Astrocyte (in vitro differentiated cells and primary cell): ENCODE results near the gene RGS16. TPM values are rescaled to one million over a fixed set of nuclear protein-coding genes. Genes with fewer than 3 reads are reported as not detected.

Source experiments
- DNase-seq: peaks from one replicate; pipeline ENCODE4 v3.0.0-alpha.2; 2010; ENCODE audit warnings: low read depth
- FAIRE-seq: peaks from 2 replicates; lab custom pipeline; 2011; peaks lifted over from hg19 to GRCh38; lab: Jason Lieb, UNC
- H2AFZ ChIP-seq: 2 replicates; pipeline ENCODE4 v1.6.0; 2012; ENCODE audit warnings: low read depth, low read length, inconsistent platforms
- H3K27ac ChIP-seq: 2 replicates; pipeline ENCODE4 v1.5.1; 2011; ENCODE audit warnings: low read depth, low read length, inconsistent platforms
- H3K27me3 ChIP-seq: 2 replicates; pipeline ENCODE4 v1.6.0; 2011; ENCODE audit warnings: low read length, inconsistent platforms; ENCODE audit not compliant: insufficient read depth
- H3K36me3 ChIP-seq: 2 replicates; pipeline ENCODE4 v1.5.1; 2011; ENCODE audit warnings: low read length, inconsistent platforms; ENCODE audit not compliant: insufficient read depth
- H3K4me1 ChIP-seq: 2 replicates; pipeline ENCODE4 v1.5.1; 2011; ENCODE audit warnings: low read length, inconsistent platforms; ENCODE audit not compliant: insufficient read depth
- H3K4me2 ChIP-seq: 2 replicates; pipeline ENCODE4 v1.6.0; 2012; ENCODE audit warnings: low read length, inconsistent platforms
- H3K4me3 ChIP-seq: 2 replicates; pipeline ENCODE4 v1.5.1; 2011; ENCODE audit warnings: low read depth, mild to moderate bottlenecking, low read length, inconsistent platforms; ENCODE audit not compliant: insufficient read depth
- H3K79me2 ChIP-seq: 2 replicates; pipeline ENCODE4 v1.6.0; 2012; ENCODE audit warnings: mild to moderate bottlenecking, low read length, inconsistent platforms; ENCODE audit not compliant: insufficient read depth
- H3K9ac ChIP-seq: 2 replicates; pipeline ENCODE4 v1.6.0; 2012; ENCODE audit warnings: mild to moderate bottlenecking, low read length, inconsistent platforms
- H3K9me3 ChIP-seq: 2 replicates; pipeline ENCODE4 v1.5.1; 2012; ENCODE audit warnings: low read depth, mild to moderate bottlenecking, low read length, inconsistent platforms; ENCODE audit not compliant: insufficient read depth
- H4K20me1 ChIP-seq: 2 replicates; pipeline ENCODE4 v1.6.0; 2012; ENCODE audit warnings: low read length, inconsistent platforms; ENCODE audit not compliant: insufficient read depth
- H3K27ac Mint-ChIP-seq: one replicate; pipeline ENCODE4 v1.8.0; 2021; ENCODE audit warnings: mild to moderate bottlenecking, mixed read lengths; ENCODE audit not compliant: unreplicated experiment
- H3K27me3 Mint-ChIP-seq: one replicate; pipeline ENCODE4 v1.8.0; 2021; ENCODE audit warnings: low read depth, mixed read lengths; ENCODE audit not compliant: unreplicated experiment
- H3K36me3 Mint-ChIP-seq: one replicate; pipeline ENCODE4 v1.8.0; 2021; ENCODE audit warnings: low read depth, mixed read lengths; ENCODE audit not compliant: unreplicated experiment
- H3K4me1 Mint-ChIP-seq: one replicate; pipeline ENCODE4 v1.8.0; 2021; ENCODE audit warnings: low read depth, mixed read lengths; ENCODE audit not compliant: unreplicated experiment
- H3K4me3 Mint-ChIP-seq: one replicate; pipeline ENCODE4 v1.8.0; 2021; ENCODE audit warnings: mild to moderate bottlenecking, moderate library complexity, mixed read lengths; ENCODE audit not compliant: unreplicated experiment
- H3K9me3 Mint-ChIP-seq: one replicate; pipeline ENCODE4 v1.8.0; 2021; ENCODE audit warnings: mild to moderate bottlenecking, mixed read lengths; ENCODE audit not compliant: unreplicated experiment
- EZH2 ChIP-seq: IDR thresholded peaks from 2 replicates; pipeline ENCODE4 v1.6.1; 2012; ENCODE audit warnings: mild to moderate bottlenecking, low read length, inconsistent platforms; ENCODE audit not compliant: insufficient read depth
- total RNA-seq: library from RNA; stranded (reverse); gene quantifications from 2 replicates; pipeline ENCODE4 v1.2.1, GENCODE V29; 2021
- TF ChIP-seq, protein P1 (sequence below): IDR thresholded peaks from 2 replicates; pipeline ENCODE4 v1.5.1; 2011; ENCODE audit warnings: low read depth, mild to moderate bottlenecking, inconsistent platforms, low read length, moderate library complexity; ENCODE audit not compliant: insufficient read depth

The RGS16 gene
- total RNA-seq, 1 donor from 2014 or later = 4.3 TPM

DNA sequence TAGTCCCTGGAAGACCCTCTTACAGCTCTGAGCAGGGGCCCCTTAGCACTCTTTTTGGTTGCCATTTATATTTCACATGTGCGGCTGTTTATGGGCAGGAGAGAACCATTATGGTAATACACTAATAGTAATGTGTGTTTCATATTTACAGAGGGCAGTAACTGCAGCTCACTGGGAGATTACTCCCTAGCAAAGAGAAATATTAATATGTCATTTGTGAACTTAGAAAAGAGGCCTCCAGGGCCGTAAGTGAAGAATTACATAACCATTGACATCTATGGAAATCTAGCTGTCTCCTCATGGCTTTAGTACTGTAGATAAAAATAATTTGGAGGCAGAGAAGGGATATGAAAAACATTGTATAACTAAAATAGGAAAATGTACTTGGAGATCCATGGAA lies 23.4 kb upstream of the RGS16 start:
- Histone ChIP-seq H3K27ac (no peak overlapping the region), H3K27me3 (no peaks in the 10 kb centered on the region), H3K9me3 (no peaks in the 10 kb centered on the region), H3K4me2 (no peak overlapping the region), H3K79me2 (no peaks in the 10 kb centered on the region), H3K4me3 (no peak overlapping the region), H4K20me1 (no peaks in the 10 kb centered on the region), H2AFZ (no peak overlapping the region), H3K9ac (no peak overlapping the region), H3K4me1 (no peaks in the 10 kb centered on the region), H3K36me3 (no peaks in the 10 kb centered on the region)
- peaks cover 2% of the 10 kb centered on the region for H3K27me3 Mint-ChIP-seq
- no peak overlapping the region for H3K27ac Mint-ChIP-seq
- peaks cover 2% of the 10 kb centered on the region for H3K9me3 Mint-ChIP-seq
- no peak overlapping the region for H3K4me3 Mint-ChIP-seq
- DNase-seq (no peak), FAIRE-seq (no peak)
- TF ChIP-seq EZH2 = no peak
- TF ChIP-seq, protein P1, sequence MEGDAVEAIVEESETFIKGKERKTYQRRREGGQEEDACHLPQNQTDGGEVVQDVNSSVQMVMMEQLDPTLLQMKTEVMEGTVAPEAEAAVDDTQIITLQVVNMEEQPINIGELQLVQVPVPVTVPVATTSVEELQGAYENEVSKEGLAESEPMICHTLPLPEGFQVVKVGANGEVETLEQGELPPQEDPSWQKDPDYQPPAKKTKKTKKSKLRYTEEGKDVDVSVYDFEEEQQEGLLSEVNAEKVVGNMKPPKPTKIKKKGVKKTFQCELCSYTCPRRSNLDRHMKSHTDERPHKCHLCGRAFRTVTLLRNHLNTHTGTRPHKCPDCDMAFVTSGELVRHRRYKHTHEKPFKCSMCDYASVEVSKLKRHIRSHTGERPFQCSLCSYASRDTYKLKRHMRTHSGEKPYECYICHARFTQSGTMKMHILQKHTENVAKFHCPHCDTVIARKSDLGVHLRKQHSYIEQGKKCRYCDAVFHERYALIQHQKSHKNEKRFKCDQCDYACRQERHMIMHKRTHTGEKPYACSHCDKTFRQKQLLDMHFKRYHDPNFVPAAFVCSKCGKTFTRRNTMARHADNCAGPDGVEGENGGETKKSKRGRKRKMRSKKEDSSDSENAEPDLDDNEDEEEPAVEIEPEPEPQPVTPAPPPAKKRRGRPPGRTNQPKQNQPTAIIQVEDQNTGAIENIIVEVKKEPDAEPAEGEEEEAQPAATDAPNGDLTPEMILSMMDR = no peak
- H3K36me3 Mint-ChIP-seq = no peaks in the 10 kb centered on the region
- H3K4me1 Mint-ChIP-seq = peaks cover 48% of the 10 kb centered on the region

DNA sequence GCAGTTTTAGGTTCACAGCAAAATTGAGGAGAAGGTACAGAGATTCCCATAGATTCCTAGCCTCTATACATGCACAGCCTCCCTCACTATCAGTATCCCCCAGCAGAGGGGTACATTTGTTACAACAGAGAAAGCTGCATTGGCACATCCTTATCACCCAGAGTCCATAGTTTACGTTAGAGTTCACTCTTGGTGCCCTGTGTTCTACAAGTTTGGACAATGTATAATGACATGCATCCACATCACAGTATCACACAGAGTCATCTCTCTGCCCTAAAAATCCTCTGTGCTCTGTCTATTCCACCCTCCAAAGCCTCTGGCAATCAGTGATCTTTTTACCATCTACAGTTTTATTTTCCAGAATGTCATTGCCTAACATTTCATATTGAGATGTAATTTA lies 22.3 kb upstream of the RGS16 start:
- Mint-ChIP-seq H3K27me3 (peaks cover 2% of the 10 kb centered on the region), H3K9me3 (peaks cover 2% of the 10 kb centered on the region), H3K4me1 (peaks cover 46% of the 10 kb centered on the region), H3K27ac (peak overlapping the region; percentile 73), H3K4me3 (no peak overlapping the region), H3K36me3 (no peaks in the 10 kb centered on the region)
- DNase-seq (no peak), FAIRE-seq (no peak)
- no peak overlapping the region for H3K4me2 ChIP-seq
- TF ChIP-seq EZH2 = no peak
- TF ChIP-seq, protein P1 = no peak
- H3K9me3 ChIP-seq = no peaks in the 10 kb centered on the region
- H3K4me3 ChIP-seq = no peak overlapping the region
- no peak overlapping the region for H3K27ac ChIP-seq
- H3K4me1 ChIP-seq = no peaks in the 10 kb centered on the region
- no peak overlapping the region for H2AFZ ChIP-seq
- H3K27me3 ChIP-seq = no peaks in the 10 kb centered on the region
- no peak overlapping the region for H3K9ac ChIP-seq
- no peaks in the 10 kb centered on the region for H3K79me2 ChIP-seq
- no peaks in the 10 kb centered on the region for H4K20me1 ChIP-seq
- no peaks in the 10 kb centered on the region for H3K36me3 ChIP-seq

DNA sequence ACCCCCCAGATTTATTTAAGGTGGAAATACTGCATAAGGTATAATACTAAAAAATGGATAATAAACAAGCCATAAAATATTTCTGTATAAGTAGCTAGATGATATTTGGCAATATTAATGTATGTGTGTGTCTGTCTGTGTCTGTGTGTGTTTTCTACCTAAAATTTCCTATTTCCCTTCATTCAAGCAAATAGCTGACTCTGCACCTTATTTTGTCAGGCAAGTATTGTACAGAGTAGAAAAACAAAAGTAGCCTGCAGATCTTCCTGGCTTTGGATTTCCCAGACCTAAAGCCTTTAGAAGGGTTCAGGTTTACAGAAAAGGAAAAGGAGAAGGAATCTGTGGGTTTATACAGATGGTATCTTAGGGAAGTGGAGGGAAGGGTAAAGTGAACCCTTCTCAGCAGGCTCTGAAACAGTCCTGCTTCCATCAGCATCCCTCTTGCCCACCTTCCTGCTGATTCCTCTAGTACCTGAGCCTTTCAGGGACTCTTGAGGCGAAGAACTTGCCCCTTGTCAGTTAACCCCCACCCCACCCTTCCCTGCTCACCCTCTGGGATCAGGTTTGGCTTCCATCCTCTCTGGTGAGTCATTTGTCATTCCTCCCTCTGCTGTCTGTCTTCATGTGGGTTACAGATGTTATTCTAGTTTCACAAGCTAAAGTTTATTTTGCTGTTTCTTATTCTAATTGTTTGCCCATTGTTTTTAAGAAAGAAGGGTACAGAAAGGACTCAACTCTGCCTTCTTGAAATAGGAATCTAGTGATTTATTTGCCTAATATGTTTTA lies 21.7 kb upstream of the RGS16 start:
- Histone ChIP-seq H3K36me3 (no peaks in the 10 kb centered on the region), H3K4me3 (no peak overlapping the region), H2AFZ (no peak overlapping the region), H3K79me2 (no peaks in the 10 kb centered on the region), H4K20me1 (no peaks in the 10 kb centered on the region), H3K4me2 (no peak overlapping the region), H3K27ac (no peak overlapping the region), H3K4me1 (no peaks in the 10 kb centered on the region), H3K27me3 (no peaks in the 10 kb centered on the region), H3K9ac (no peak overlapping the region), H3K9me3 (no peaks in the 10 kb centered on the region)
- Mint-ChIP-seq H3K4me1 (peaks cover 43% of the 10 kb centered on the region), H3K27me3 (peaks cover 2% of the 10 kb centered on the region), H3K27ac (peak overlapping the region; percentile 75), H3K36me3 (no peaks in the 10 kb centered on the region), H3K4me3 (no peak overlapping the region), H3K9me3 (peaks cover 2% of the 10 kb centered on the region)
- TF ChIP-seq, protein P1 = no peak
- TF ChIP-seq EZH2 = no peak
- DNase-seq (no peak), FAIRE-seq (no peak)
